HepG2 (cell line): Measurements from ENCODE around the gene DCK. TPM values are rescaled to one million over a fixed set of nuclear protein-coding genes. Genes with fewer than 3 reads are reported as not detected.

Experiments used
- BORCS8-MEF2B ChIP-seq: sonication (generic); formaldehyde crosslinking; IDR thresholded peaks from 2 replicates; pipeline ENCODE4 v1.8.0; 2022; ENCODE audit warnings: mild to moderate bottlenecking, missing genetic modification reagents
- CCAR2 ChIP-seq: fragments of 200-400 bp; formaldehyde crosslinking; optimal IDR thresholded peaks from 2 replicates; pipeline ENCODE3; 2018; ENCODE audit warnings: low read depth, mild to moderate bottlenecking, low read length, moderate library complexity
- HCFC1 ChIP-seq: fragments of 150-350 bp; IDR thresholded peaks from 2 replicates; pipeline ENCODE4 v1.6.1; 2014; ENCODE audit warnings: low read depth, low read length
- MBNL3 ChIP-seq: fragments of 250-450 bp; sonication (Bioruptor Pico); conservative IDR thresholded peaks from 2 replicates; pipeline ENCODE4 v1.8.0; 2022; ENCODE audit warnings: mild to moderate bottlenecking, inconsistent platforms
- NFE2 ChIP-seq: sonication (generic); formaldehyde crosslinking; IDR thresholded peaks from 2 replicates; pipeline ENCODE4 v1.4.0; 2020; ENCODE audit warnings: missing genetic modification reagents
- NFIB ChIP-seq: sonication (generic); formaldehyde crosslinking; IDR thresholded peaks from 2 replicates; pipeline ENCODE4 v1.9.0; 2021; ENCODE audit warnings: missing genetic modification reagents, mild to moderate bottlenecking, borderline replicate concordance
- NKX3-1 ChIP-seq: sonication (generic); formaldehyde crosslinking; IDR thresholded peaks from 2 replicates; pipeline ENCODE4 v1.5.0; 2020; ENCODE audit warnings: missing genetic modification reagents
- RELA ChIP-seq: sonication (generic); formaldehyde crosslinking; IDR thresholded peaks from 2 replicates; pipeline ENCODE4 v1.4.0; 2020; ENCODE audit warnings: missing genetic modification reagents
- SALL1 ChIP-seq: sonication (generic); formaldehyde crosslinking; IDR thresholded peaks from 2 replicates; pipeline ENCODE4 v1.8.0; 2022; ENCODE audit warnings: mild to moderate bottlenecking, missing genetic modification reagents
- SALL2 ChIP-seq: sonication (generic); formaldehyde crosslinking; IDR thresholded peaks from 2 replicates; pipeline ENCODE4 v1.8.1; 2023; ENCODE audit warnings: mild to moderate bottlenecking, missing genetic modification reagents, inconsistent platforms
- SP5 ChIP-seq: IDR thresholded peaks from 2 replicates; pipeline ENCODE4 v1.6.1; 2016; ENCODE audit warnings: low read depth, borderline replicate concordance
- TEAD3 ChIP-seq: optimal IDR thresholded peaks from 2 replicates; pipeline ENCODE3; 2016; ENCODE audit warnings: borderline replicate concordance
- ZNF343 ChIP-seq: sonication (generic); formaldehyde crosslinking; IDR thresholded peaks from 2 replicates; pipeline ENCODE4 v1.4.0; 2020; ENCODE audit warnings: mild to moderate bottlenecking, missing genetic modification reagents
- ZNF572 ChIP-seq: sonication (generic); formaldehyde crosslinking; IDR thresholded peaks from 2 replicates; pipeline ENCODE4 v1.5.1; 2020; ENCODE audit warnings: mild to moderate bottlenecking, missing genetic modification reagents
- polyA plus RNA-seq, 8 experiments: library from polyadenylated mRNA; depleted of rRNA in 3 of 8; stranded (reverse) in 7 of 8; unstranded in 1 of 8; fragments of >200 nt; fragmentation: Illumina TruSeq in 4 of 8; extraction: Trizol in 4 of 8; gene quantifications; 2 replicates each; pipeline versions ENCODE4 v1.2.1 to v1.2.3, GENCODE V29; 2011 to 2016; ENCODE audit warnings: low read depth in 4 of 8, missing spikeins in 1 of 8, mixed read lengths in 1 of 8; ENCODE audit not compliant: insufficient read depth in 1 of 8
- total RNA-seq, 5 experiments: library from RNA; depleted of rRNA; stranded (reverse); fragments of >200 nt; fragmentation: Illumina TruSeq; extraction: Trizol; gene quantifications; 2 replicates each; pipeline ENCODE4 v1.2.3, GENCODE V29; 2016; ENCODE audit warnings: low read depth in 1 of 5
- TF ChIP-seq, protein P1 (sequence below): sonication (generic); formaldehyde crosslinking; IDR thresholded peaks from 2 replicates; pipeline ENCODE4 v1.4.0; 2020; ENCODE audit warnings: missing genetic modification reagents
- TF ChIP-seq, protein P2 (sequence below): sonication (generic); formaldehyde crosslinking; IDR thresholded peaks from 2 replicates; pipeline ENCODE4 v1.4.0; 2020; ENCODE audit warnings: missing genetic modification reagents, borderline replicate concordance
- TF ChIP-seq, protein P3 (sequence below), 2 experiments: sonication (generic) in 1 of 2; formaldehyde crosslinking in 1 of 2; IDR thresholded peaks; 2 replicates each; pipeline versions ENCODE4 v1.4.0 to v1.6.1; 2016 to 2020; ENCODE audit warnings: borderline replicate concordance in 1 of 2, low read depth in 1 of 2, mild to moderate bottlenecking in 1 of 2, missing genetic modification reagents in 1 of 2
- TF ChIP-seq, protein P4 (sequence below): sonication (generic); formaldehyde crosslinking; IDR thresholded peaks from 2 replicates; pipeline ENCODE4 v1.4.0; 2020; ENCODE audit warnings: low read depth, mild to moderate bottlenecking, missing genetic modification reagents
- TF ChIP-seq, protein P5 (sequence below): sonication (generic); formaldehyde crosslinking; IDR thresholded peaks from 2 replicates; pipeline ENCODE4 v1.9.0; 2021; ENCODE audit warnings: missing genetic modification reagents, borderline replicate concordance

DCK gene
- total and polyA plus RNA-seq, 2 of the 13 experiments (the other 11 are each of a cell fraction or from before 2014, with no cell fraction given) = 5.7 to 21.8 TPM

DNA sequence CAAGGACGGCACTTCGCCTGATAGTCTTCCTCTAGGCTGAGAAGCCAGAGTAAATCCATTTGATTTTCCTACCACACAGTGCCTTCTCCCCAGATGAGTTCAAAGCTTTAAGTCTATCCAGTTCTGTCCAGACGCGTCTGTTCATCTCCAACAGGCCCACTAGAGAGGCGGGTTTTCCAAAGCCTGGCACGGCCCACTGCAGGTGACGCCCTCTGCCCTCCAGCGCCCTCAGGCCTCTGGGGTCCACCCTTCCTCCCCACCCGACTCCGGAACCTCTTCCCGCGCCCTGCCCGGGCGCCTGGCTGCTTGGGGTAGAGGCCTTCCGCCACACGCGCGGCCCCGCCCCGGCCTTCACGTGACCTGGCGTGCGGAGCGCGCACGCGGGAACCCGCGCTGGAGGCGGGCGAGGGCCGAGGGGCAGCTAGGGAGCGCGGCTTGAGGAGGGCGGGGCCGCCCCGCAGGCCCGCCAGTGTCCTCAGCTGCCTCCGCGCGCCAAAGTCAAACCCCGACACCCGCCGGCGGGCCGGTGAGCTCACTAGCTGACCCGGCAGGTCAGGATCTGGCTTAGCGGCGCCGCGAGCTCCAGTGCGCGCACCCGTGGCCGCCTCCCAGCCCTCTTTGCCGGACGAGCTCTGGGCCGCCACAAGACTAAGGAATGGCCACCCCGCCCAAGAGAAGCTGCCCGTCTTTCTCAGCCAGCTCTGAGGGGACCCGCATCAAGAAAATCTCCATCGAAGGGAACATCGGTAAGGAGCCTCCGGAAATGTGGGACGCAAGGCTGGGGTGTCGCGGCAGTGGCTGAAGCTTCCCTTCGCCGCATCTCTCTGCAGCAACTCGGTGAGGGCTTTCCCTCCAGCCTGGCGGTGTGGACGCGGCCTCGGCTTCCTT is at the start of gene DCK (continued):
- TF ChIP-seq SALL2 (CRISPR knock-in tag) (peak; percentile 26), NKX3-1 (no peak; the same call in none of the 2 replicates), TEAD3 (CRISPR knock-in tag) (no peak), RELA (CRISPR knock-in tag) (peak; percentile 47), NFIB (CRISPR knock-in tag) (no peak), BORCS8-MEF2B (CRISPR knock-in tag) (peak; percentile 93), CCAR2 (no peak), NFE2 (CRISPR knock-in tag) (no peak), MBNL3 (no peak), SP5 (CRISPR knock-in tag) (peak; percentile 65), SALL1 (peak; percentile 66; the same call in 1 of the 2 replicates), ZNF343 (CRISPR knock-in tag) (peak; percentile 55; the same call in 1 of the 2 replicates), HCFC1 (no peak), ZNF572 (CRISPR knock-in tag) (0 out of 2 replicates have a peak, but pooled peaks have one; percentile 49)
- TF ChIP-seq, protein P1, sequence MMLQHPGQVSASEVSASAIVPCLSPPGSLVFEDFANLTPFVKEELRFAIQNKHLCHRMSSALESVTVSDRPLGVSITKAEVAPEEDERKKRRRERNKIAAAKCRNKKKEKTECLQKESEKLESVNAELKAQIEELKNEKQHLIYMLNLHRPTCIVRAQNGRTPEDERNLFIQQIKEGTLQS (CRISPR knock-in tag) = peak; percentile 21; the same call in 1 of the 2 replicates
- TF ChIP-seq, protein P2, sequence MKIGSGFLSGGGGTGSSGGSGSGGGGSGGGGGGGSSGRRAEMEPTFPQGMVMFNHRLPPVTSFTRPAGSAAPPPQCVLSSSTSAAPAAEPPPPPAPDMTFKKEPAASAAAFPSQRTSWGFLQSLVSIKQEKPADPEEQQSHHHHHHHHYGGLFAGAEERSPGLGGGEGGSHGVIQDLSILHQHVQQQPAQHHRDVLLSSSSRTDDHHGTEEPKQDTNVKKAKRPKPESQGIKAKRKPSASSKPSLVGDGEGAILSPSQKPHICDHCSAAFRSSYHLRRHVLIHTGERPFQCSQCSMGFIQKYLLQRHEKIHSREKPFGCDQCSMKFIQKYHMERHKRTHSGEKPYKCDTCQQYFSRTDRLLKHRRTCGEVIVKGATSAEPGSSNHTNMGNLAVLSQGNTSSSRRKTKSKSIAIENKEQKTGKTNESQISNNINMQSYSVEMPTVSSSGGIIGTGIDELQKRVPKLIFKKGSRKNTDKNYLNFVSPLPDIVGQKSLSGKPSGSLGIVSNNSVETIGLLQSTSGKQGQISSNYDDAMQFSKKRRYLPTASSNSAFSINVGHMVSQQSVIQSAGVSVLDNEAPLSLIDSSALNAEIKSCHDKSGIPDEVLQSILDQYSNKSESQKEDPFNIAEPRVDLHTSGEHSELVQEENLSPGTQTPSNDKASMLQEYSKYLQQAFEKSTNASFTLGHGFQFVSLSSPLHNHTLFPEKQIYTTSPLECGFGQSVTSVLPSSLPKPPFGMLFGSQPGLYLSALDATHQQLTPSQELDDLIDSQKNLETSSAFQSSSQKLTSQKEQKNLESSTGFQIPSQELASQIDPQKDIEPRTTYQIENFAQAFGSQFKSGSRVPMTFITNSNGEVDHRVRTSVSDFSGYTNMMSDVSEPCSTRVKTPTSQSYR (CRISPR knock-in tag) = no peak
- TF ChIP-seq, protein P3, sequence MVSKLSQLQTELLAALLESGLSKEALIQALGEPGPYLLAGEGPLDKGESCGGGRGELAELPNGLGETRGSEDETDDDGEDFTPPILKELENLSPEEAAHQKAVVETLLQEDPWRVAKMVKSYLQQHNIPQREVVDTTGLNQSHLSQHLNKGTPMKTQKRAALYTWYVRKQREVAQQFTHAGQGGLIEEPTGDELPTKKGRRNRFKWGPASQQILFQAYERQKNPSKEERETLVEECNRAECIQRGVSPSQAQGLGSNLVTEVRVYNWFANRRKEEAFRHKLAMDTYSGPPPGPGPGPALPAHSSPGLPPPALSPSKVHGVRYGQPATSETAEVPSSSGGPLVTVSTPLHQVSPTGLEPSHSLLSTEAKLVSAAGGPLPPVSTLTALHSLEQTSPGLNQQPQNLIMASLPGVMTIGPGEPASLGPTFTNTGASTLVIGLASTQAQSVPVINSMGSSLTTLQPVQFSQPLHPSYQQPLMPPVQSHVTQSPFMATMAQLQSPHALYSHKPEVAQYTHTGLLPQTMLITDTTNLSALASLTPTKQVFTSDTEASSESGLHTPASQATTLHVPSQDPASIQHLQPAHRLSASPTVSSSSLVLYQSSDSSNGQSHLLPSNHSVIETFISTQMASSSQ (IDR thresholded peaks at IDR 0.05; ENCODE audit: low read depth) = no peak
- TF ChIP-seq, protein P3 (CRISPR knock-in tag; IDR thresholded peaks at IDR 0.05; ENCODE audit: borderline replicate concordance) = no peak; the same call in 1 of the 2 replicates
- TF ChIP-seq, protein P4, sequence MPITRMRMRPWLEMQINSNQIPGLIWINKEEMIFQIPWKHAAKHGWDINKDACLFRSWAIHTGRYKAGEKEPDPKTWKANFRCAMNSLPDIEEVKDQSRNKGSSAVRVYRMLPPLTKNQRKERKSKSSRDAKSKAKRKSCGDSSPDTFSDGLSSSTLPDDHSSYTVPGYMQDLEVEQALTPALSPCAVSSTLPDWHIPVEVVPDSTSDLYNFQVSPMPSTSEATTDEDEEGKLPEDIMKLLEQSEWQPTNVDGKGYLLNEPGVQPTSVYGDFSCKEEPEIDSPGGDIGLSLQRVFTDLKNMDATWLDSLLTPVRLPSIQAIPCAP (CRISPR knock-in tag) = no peak
- TF ChIP-seq, protein P5, sequence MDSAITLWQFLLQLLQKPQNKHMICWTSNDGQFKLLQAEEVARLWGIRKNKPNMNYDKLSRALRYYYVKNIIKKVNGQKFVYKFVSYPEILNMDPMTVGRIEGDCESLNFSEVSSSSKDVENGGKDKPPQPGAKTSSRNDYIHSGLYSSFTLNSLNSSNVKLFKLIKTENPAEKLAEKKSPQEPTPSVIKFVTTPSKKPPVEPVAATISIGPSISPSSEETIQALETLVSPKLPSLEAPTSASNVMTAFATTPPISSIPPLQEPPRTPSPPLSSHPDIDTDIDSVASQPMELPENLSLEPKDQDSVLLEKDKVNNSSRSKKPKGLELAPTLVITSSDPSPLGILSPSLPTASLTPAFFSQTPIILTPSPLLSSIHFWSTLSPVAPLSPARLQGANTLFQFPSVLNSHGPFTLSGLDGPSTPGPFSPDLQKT (CRISPR knock-in tag) = no peak
